ENCODE measurements around the gene XRCC6.
"Not testable (repeated sequence)": the region's sequence is repeated elsewhere in the genome, so short reads cannot be mapped to it uniquely, and the experiment has no call there.

XRCC6 gene

DNA sequence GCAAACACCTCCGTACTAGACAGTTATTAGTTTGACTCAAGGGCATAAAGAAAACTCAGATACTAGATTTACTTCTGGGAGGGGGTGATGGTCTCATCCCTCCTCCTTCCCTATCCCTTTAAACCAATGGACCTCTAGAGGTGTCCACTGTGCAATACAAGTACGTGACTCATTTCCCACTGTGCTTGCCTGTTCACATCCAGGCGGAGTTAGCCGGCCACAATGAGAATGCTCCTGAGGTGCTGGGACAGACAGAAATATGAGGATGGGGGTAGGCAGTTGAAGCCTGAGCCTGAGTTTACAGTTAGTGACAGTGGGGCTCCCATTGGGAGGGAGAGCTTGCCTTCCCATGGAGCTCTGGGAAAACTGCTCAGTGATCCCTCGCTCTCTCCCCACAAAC lies 23.0 kb upstream of the XRCC6 start:
- in situ Hi-C loops (cut with HindIII; ENCODE audit: low sequenced_read_pairs), result no loop called here

DNA sequence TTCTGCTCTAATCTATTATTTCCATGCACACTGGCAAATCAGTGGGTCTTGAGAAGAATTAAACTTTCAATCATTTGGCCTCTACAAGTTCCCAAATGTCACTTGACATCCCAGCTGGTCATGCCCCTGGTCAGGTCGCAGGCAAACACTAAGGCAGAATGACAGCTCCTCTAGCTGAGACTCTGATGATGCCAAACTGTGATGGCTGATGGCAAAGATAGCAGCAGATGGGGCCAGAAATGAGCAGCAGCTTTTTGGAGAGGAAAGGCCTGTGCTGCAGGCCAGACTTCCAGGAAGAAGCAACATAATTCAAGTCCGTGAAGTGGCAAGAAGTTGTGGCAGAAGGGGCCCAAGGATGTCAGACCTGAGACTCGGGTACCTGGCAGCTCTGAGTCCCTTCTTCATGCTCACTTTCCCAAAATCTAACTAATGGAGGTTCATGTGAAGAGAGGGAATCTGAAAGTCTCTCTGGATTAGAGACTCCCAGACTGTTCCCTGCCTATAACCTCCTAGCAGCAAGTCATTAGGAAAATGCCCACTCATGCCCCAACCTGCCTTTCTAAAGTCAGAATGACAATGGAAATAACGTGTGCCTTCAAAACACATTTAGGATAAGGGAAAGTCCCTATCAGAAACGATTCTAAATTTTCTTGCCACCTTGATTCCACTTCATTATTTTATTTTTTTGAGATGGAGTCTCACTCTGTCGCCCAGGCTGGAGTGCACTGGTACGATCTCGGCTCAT lies 22.0 kb upstream of the XRCC6 start:
- in situ Hi-C loops (cut with HindIII; ENCODE audit: low sequenced_read_pairs), result no loop called here

DNA sequence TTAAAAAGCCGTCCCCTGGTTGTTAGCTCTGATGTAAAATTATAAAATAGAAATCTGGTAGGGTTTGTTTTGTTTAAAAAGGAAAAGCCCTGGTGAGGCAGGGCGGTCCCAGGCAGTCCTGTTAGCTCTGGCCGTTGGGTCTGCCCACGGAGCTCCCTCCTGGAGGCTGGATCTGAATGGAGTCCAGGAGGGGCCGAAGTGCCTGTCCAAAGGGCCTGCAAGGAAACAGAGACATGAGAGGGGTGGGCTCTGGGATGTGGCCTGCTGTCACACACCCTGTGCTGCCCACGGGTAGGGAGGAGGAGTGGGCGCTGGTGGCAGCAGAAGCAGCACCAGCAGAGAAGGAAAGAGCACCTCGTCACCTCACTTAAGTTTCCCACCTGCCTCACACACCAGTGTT lies 20.1 kb upstream of the XRCC6 start:
- in situ Hi-C loops (cut with HindIII; ENCODE audit: low sequenced_read_pairs), result no loop called here

DNA sequence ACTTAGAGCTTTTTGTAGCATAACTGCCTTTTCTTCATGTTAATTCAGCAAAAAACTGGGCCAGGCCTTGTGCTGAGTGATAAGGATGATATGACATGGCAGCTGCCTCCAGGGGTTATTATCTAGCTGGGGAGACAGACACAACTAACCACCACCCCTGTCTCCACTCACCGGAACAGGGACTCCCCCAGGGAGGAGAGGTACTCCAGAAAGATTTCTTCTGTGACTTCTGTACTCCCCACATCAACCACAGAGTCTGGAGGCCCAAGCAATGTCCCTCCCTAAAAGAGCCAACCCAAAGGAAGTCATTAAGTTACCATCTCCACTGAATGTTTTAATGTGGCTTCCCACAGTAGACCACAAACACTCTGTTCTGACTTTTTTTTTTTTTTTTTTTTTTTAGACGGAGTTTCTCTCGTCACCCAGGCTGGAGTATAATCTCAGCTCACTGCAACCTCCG lies 17.2 kb upstream of the XRCC6 start:
- in situ Hi-C loops (cut with HindIII; ENCODE audit: low sequenced_read_pairs), result no loop called here

DNA sequence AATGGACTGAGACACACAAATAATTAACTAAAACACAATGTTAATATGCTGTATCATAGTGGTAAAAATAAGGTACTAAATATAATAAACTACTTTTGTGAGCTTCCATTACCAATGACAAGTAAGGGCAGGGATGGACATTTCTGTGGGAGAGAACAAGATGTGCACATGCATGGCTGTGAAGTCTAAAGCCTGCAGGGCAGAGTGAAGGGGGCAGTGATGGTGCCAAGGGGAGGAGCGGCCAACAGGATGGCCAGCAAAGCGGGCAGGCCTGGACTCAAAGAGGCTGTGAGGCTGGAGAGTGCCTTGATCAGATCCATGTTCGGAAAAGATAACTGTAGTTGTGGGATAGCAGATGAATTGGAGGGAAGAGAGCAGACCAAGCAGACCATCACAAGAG lies 12.7 kb upstream of the XRCC6 start:
- in situ Hi-C loops (cut with HindIII; ENCODE audit: low sequenced_read_pairs), result no loop called here

DNA sequence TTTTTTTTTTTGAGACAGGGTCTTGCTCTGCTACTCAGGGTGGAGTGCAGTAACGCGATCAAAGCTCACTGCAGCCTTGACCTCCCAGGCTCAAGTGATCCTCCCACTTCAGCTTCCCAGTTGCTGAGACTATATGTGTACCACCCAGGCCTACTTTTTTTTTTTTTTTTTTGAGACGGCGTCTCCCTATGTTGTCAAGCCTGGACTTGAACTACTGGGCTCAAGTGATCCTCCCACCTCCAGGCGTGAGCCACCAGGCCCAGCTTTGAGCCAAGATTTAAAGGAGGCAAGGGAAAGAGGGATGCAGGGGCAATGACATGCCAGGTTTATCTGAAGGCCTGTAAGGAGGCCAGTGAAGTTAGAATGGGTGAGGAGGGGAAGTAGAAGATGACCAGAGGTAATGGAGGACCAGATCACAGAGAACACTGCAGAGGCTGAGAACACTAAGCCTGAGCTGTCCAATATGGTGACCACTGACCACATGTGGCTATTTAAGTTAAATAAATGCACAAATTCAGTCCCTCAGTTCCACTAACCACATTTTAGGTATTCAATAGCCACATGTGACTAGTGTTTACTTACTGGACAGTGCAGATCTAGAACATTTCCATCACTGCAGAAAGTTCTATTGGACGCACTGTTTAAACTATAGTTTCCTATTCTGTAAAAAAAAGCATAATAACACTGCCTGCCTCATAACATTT lies 8.3 kb upstream of the XRCC6 start:
- in situ Hi-C loops (cut with HindIII; ENCODE audit: low sequenced_read_pairs), result no loop called here

DNA sequence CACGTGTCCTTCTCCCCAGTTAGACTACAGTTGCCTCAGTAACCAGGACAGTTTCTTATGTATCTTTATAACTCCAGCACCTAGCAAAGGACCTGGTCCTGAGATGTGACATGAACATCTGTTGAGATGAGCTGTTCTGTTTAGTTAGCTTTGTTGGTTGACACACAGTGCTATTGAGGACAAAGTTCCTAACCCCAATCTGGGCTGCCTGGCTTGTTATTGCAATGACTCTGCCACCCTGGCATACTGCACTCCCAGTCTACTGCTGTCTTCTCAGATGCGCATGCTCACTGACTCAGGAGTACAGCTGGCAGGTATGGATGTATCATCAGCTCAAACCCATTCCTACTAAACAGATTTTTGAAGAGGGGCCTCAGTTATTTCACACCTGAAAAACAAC lies 7.6 kb upstream of the XRCC6 start:
- in situ Hi-C loops (cut with HindIII; ENCODE audit: low sequenced_read_pairs), result no loop called here

DNA sequence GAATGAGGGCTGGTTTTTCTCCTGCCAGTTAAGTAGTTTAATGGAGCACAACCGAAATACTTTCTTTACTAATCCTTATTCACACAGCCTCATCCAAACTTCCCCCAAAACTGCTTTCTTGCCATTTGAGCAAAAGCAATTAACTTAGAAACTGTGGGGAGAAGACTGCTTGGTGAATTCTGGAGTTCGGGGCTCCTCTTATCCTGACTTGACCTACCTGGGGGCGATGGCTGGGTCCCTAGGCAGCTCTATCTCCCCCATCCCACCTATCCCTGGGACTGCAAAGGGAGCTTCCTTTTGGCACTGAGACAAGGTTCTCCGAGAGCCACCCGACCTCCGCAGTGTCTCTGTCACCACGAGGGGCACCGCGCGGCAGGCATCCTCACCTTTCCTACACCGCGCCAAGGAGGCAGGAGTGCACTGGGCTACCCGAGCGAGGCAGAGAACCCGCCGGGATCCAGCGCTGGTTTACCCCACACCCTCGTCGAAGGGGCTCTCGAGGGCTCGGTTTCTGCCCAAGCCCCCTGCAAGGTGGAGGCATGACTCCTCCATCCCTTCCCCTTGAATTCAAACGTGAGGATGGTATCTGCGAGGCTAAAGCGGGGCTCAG lies 1.0 kb upstream of the XRCC6 start:
- in situ Hi-C loops (cut with HindIII; ENCODE audit: low sequenced_read_pairs), result no loop called here

DNA sequence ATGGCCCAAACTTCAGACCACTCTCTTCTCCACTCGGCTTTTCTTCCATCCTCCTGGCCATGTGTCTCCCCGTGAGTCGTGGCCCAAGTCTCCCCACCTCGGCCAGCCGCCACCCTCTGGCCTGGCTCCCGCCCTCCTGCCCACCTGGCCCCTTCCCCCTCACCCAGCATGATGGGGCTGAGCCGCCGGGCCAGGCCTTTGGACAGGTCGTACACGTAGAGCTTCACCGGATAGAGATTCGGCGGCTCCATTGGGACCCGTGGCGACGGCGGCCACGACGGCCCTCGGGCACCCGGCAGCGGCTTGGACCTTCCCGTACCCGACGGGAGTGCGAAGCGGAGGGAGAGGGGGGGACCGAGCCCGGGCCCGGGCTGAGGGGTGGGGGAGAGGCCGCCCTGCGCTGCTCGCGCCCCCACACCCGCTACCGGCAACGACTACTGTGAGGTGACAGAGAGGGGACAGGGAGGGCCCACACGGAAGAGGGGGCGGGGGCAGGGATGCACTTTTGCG lies 451 bp upstream of the XRCC6 start, which contains the start of gene DESI1:
TSS of gene DESI1 (minus strand) at position 455 of the 510 bp plus-strand sequence. CDS start at position 251, 204 bp downstream.
- in situ Hi-C loops (cut with HindIII; ENCODE audit: low sequenced_read_pairs), result no loop called here

DNA sequence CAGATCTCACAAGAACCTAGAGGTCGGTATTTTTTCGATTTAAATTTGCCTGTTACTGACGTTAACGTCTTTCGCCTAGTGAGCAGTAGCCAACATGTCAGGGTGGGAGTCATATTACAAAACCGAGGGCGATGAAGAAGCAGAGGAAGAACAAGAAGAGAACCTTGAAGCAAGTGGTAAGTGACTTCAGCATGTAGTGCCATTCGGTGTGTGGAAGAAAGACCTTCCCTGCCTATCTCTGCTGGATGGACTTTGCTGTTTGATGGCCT lies 750 bp downstream of the XRCC6 start:
- in situ Hi-C loops (cut with HindIII; ENCODE audit: low sequenced_read_pairs), result no loop called here

DNA sequence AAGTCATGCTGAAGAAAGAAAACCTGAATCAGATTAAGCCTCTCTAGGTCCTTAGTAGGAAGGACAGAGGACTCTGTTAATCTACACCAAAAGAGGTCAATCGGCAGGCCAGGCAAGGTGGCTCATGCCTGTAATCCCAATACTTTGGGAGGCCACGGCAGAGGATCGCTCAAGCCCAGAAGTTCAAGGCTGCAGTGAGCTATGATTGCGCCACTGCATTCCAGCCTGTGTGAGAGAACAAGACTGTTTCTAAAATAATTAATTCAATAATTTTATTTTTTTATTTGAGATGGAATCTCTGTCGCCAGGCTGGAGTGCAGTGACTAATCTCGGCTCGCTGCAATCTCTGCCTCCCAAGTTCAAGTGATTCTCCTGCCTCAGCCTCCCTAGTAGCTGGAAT lies 4.5 kb downstream of the XRCC6 start:
- in situ Hi-C loops (cut with HindIII; ENCODE audit: low sequenced_read_pairs), result no loop called here

DNA sequence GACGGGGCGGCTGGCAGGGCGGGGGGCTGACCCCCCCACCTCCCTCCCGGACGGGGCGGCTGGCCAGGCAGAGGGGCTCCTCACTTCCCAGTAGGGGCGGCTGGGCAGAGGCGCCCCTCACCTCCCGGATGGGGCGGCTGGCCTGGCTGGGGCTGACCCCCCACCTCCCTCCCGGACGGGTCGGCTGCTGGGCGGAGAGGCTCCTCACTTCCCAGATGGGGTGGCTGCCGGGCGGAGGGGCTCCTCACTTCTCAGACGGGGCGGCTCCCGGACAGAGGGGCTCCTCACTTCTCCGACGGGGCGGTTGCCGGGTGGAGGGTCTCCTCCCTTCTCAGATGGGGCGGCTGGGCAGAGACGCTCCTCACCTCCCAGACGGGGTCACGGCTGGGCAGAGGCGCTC lies 10.0 kb downstream of the XRCC6 start:
- in situ Hi-C loops (cut with HindIII; ENCODE audit: low sequenced_read_pairs), result not testable (repeated sequence)

DNA sequence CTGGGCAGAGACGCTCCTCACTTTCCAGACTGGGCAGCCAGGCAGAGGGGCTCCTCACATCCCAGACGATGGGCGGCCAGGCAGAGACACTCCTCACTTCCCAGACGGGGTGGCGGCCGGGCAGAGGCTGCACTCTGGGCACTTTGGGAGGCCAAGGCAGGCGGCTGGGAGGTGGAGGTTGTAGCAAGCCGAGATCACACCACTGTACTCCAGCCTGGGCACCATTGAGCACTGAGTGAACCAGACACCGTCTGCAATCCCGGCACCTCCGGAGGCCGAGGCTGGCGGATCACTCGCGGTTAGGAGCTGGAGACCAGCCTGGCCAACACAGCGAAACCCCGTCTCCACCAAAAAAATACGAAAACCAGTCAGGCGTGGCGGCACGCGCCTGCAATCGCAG lies 10.5 kb downstream of the XRCC6 start:
- in situ Hi-C loops (cut with HindIII; ENCODE audit: low sequenced_read_pairs), result not testable (repeated sequence)

DNA sequence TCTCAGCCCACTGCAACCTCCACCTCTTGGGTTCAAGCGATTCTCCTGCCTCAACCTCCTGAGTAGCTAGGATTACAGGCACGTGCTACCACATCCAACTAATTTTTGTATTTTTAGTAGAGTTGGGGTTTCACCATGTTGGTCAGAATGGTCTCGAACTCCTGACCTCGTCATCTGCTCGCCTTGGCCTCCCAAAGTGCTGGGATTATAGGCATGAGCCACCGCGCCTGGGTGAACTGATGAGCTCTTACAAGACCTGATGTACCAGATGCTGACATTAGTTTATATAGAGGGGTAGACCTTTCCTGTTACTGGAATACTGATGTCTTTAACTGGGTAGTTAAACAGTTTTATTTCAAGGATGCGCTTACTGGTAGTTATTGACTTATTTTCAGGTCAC lies 13.5 kb downstream of the XRCC6 start:
- in situ Hi-C loops (cut with HindIII; ENCODE audit: low sequenced_read_pairs), result not testable (repeated sequence)

DNA sequence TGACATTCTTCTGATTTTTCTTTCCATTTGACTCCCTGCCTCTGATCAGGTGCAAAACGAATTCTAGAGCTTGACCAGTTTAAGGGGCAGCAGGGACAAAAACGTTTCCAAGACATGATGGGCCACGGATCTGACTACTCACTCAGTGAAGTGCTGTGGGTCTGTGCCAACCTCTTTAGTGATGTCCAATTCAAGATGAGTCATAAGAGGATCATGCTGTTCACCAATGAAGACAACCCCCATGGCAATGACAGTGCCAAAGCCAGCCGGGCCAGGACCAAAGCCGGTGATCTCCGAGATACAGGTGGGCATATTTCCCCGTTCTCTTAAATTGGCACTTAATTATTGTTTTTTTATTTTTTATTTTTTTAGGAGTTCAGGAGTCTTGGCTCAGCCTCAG lies 15.4 kb downstream of the XRCC6 start:
- in situ Hi-C loops (cut with HindIII; ENCODE audit: low sequenced_read_pairs), result no loop called here

DNA sequence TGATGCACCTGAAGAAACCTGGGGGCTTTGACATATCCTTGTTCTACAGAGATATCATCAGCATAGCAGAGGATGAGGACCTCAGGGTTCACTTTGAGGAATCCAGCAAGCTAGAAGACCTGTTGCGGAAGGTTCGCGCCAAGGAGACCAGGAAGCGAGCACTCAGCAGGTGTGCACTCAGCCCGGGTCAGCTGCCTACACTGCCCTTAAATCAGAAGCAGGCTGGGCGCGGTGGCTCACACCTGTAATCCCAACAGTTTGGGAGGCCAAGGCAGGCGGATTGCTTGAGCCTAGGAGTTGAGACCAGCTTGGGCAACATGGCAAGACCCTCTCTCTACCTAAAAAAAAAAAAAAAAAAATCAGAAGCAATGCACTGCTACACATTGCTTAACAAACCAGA lies 16.5 kb downstream of the XRCC6 start:
- in situ Hi-C loops (cut with HindIII; ENCODE audit: low sequenced_read_pairs), result not testable (repeated sequence)

DNA sequence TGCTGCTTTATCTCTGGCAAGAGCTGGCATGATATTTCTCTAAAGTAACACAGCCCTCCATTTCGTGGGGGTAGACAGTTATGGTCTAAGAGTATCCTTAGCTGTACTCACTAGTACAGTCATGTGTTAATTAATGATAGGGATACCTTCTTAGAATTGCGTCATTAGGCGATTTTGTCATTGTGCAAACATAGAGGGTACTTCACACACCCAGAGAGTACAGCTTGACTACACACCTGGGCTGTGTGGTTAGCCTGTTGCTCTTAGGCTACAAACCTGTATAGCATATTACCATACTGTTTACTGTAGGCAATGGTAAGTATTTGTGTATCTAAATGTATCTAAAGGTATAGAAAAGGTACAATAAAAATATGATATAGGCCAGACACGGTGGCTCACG lies 17.0 kb downstream of the XRCC6 start:
- in situ Hi-C loops (cut with HindIII; ENCODE audit: low sequenced_read_pairs), result no loop called here

DNA sequence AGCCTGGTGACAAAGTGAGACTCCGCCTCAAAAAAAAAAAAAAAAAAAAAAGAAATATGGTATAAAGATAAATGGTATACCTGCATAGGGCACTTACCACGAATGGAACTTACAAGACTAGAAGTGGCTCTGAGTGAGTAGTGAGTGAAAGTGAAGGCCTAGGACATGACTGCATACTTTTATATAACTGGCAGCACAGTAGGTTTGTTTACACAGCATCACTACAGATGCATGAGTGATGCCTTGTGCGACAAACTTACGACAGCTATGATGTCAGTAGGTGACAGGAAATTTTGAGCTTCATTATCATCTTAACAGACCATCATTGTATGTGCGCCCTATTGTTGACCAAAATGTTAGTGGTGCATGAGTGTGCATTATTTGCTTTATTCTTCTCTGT lies 17.7 kb downstream of the XRCC6 start:
- in situ Hi-C loops (cut with HindIII; ENCODE audit: low sequenced_read_pairs), result no loop called here

DNA sequence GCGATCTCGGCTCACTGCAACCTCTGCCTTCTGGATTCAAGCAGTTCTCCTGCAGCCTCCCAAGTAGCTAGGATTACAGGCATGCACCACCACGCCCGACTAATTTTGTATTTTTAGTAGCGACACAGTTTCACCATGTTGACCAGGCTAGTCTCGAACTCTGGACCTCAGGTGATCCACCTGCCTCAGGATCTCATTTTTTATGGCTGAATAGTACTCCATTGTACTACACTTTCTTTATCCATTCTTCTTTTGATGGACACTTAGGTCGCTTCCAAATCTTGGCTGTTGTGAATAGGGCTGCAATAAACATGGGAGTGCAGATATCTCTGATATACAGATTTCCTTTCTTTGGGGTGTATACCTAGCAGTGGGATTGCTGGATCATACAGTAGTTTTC lies 20.8 kb downstream of the XRCC6 start:
- in situ Hi-C loops (cut with HindIII; ENCODE audit: low sequenced_read_pairs), result no loop called here

DNA sequence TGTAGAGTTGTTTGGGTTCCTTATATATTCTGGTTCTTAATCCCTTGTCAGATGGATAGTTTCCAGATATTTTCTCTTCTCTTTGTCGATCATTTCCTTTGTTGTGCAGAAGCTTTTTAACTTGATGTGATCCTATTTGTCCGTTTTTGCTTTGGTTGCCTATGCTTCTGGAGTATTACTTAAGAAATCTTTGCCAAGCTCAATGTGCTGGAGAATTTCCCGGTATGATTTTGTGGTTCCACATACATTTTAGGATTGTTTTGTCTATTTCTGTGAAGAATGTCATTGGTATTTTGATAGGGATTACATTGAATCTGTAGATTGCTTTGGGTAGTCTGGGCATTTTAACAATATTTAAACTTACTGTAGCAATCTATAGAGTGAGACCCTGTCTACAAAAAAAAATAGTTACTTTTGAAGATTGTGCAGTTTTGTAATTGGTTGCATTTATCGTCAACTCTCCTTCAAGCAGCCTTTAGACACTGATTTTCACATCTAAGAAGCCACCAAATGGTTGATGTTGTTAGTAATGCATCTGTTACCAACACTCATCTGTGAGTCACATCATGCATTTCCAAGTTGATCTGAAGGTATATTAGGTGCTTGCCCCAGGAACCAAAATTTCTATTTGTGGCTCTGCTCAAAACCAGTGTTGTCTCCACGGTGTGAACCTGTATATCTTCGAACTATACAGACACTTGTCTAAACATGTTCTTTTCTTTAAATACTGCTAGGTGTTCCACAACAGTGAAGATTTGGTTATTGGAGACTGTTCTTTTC lies 21.4 kb downstream of the XRCC6 start:
- in situ Hi-C loops (cut with HindIII; ENCODE audit: low sequenced_read_pairs), result no loop called here

DNA sequence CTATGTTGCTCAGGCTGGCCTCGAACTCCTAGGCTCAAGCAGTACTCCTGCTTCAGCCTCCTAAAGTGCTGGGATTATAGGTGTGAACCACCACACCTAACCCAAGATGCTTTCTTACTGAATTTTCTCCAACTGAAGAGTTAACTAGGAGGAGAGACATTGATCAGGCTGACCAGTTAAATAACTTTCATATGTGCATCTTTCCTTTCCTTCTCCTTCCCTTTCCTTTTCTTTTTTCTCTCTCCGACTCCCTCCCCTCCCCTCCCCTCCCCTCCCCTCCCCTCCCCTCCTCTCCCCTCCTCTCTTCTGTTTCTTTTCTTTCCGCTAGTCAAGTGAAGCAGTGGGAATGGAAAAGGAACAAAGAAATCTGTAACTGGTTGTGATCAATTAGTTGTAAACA lies 26.7 kb downstream of the XRCC6 start:
- in situ Hi-C loops (cut with HindIII; ENCODE audit: low sequenced_read_pairs), result no loop called here
